K562 (cell line): Measurements from ENCODE around the gene PLXDC2. TPM values are rescaled to one million over a fixed set of nuclear protein-coding genes. Genes with fewer than 3 reads are reported as not detected.

Experiments
- ATAC-seq: fragments of 200-7000 bp; cut with Tn5 transposase; 3 replicates; pipeline ENCODE4 v1.9.1; 2020; ENCODE audit warnings: moderate library complexity
- BruUV-seq: library from RNA; stranded (reverse); fragments of 400-500 nt; replicated peaks from 2 replicates; lab custom pipeline; 2021; lab: Mats Ljungman, UMichigan
- CTCF ChIA-PET: fragments of 300-600 bp; formaldehyde crosslinking; extraction: SDS; loops from one replicate; lab custom pipeline; 2021; ENCODE audit warnings: low intra/inter-chr PET ratio; lab: Yijun Ruan, JAX
- POLR2A ChIA-PET: fragments of 300-600, 350-650 bp; sonication (Branson Sonifier 250); formaldehyde crosslinking; extraction: SDS; loops from one replicate; lab custom pipeline; 2021; ENCODE audit warnings: antibody characterized with exemption, inconsistent platforms; lab: Yijun Ruan, JAX
- DNase-seq, 4 experiments: peaks; one replicate each; pipeline versions ENCODE4 v3.0.0 to v3.0.0-alpha.2; 2011 to 2018; ENCODE audit warnings: low spot score in 3 of 4, mixed read lengths in 3 of 4; ENCODE audit errors: extremely low read depth in 1 of 4
- FAIRE-seq: peaks from 2 replicates; lab custom pipeline; 2011; peaks lifted over from hg19 to GRCh38; lab: Jason Lieb, UNC
- H2AFZ ChIP-seq: 2 replicates; pipeline ENCODE4 v1.6.0; 2011; ENCODE audit warnings: low read depth, low read length, control low read depth, inconsistent platforms
- H3K27ac ChIP-seq: fragments of 200-600 bp; 3 replicates; pipeline ENCODE4 v1.8.0; 2011; ENCODE audit warnings: low read depth, mild to moderate bottlenecking, control low read depth, inconsistent platforms, low read length, moderate library complexity, mixed read lengths; ENCODE audit errors: extremely low read depth
- H3K27me3 ChIP-seq, 2 experiments: fragments of 300-600 bp in 1 of 2; 2 replicates in 1 of 2; 3 replicates in 1 of 2; pipeline versions ENCODE4 v1.6.0 to v1.8.0; 2011; ENCODE audit warnings: inconsistent platforms in 2 of 2, low read length in 2 of 2, mild to moderate bottlenecking in 1 of 2, mixed read lengths in 1 of 2, moderate library complexity in 1 of 2; ENCODE audit not compliant: control insufficient read depth in 2 of 2, insufficient read depth in 2 of 2
- H3K36me3 ChIP-seq: fragments of 300-600 bp; 3 replicates; pipeline ENCODE4 v1.8.0; 2011; ENCODE audit warnings: mild to moderate bottlenecking, low read length, inconsistent platforms; ENCODE audit not compliant: control insufficient read depth, insufficient read depth
- H3K4me1 ChIP-seq, 2 experiments: fragments of 200-600 bp in 1 of 2; replicated peaks in 1 of 2; 2 replicates in 1 of 2; 3 replicates in 1 of 2; pipeline versions ENCODE4 v1.5.1 to v1.8.0; 2011; ENCODE audit warnings: inconsistent platforms in 2 of 2, low read length in 2 of 2, mild to moderate bottlenecking in 1 of 2, mixed read lengths in 1 of 2, moderate library complexity in 1 of 2; ENCODE audit not compliant: control insufficient read depth in 2 of 2, insufficient read depth in 2 of 2
- H3K4me2 ChIP-seq: 2 replicates; pipeline ENCODE4 v1.6.1; 2011; ENCODE audit warnings: low read length, control low read depth, inconsistent platforms, mixed read lengths; ENCODE audit not compliant: insufficient read depth
- H3K4me3 ChIP-seq: fragments of 200-600 bp; sonication (generic), shearing (Covaris generic); 2 replicates; pipeline ENCODE4 v1.5.1; 2016; ENCODE audit warnings: control low read depth, inconsistent platforms
- H3K79me2 ChIP-seq: fragments of 200-600 bp; 3 replicates; pipeline ENCODE4 v1.8.0; 2011; ENCODE audit warnings: low read length, inconsistent platforms; ENCODE audit not compliant: control insufficient read depth, insufficient read depth
- H3K9ac ChIP-seq, 2 experiments: 2 replicates each; pipeline versions ENCODE4 v1.6.0 to v1.6.1; 2011; ENCODE audit warnings: low read depth in 2 of 2, low read length in 2 of 2, control low read depth in 1 of 2, inconsistent platforms in 1 of 2, mild to moderate bottlenecking in 1 of 2, mixed read lengths in 1 of 2; ENCODE audit not compliant: insufficient read depth in 1 of 2
- H3K9me1 ChIP-seq: one replicate; pipeline ENCODE4 v1.6.0; 2011; ENCODE audit warnings: inconsistent platforms, mild to moderate bottlenecking, low read length, moderate library complexity; ENCODE audit not compliant: control insufficient read depth, insufficient read depth
- H3K9me3 ChIP-seq: replicated peaks from 2 replicates; pipeline ENCODE4 v1.5.1; 2011; ENCODE audit warnings: low read depth, low read length, inconsistent platforms; ENCODE audit not compliant: control insufficient read depth, insufficient read depth
- H4K20me1 ChIP-seq: replicated peaks from 2 replicates; pipeline ENCODE4 v1.6.1; 2011; ENCODE audit warnings: low read length, inconsistent platforms, mixed read lengths; ENCODE audit not compliant: control insufficient read depth, insufficient read depth
- ATF6 ChIP-seq: sonication (generic); formaldehyde crosslinking; IDR thresholded peaks from 2 replicates; pipeline ENCODE4 v1.4.0; 2020; ENCODE audit warnings: mild to moderate bottlenecking, missing genetic modification reagents
- BCLAF1 ChIP-seq, 2 experiments: fragments of 450-650 bp in 1 of 2; IDR thresholded peaks; 2 replicates each; pipeline ENCODE4 v1.6.1; 2011 to 2017; ENCODE audit warnings: low read depth in 2 of 2, antibody characterized with exemption in 1 of 2, borderline replicate concordance in 1 of 2, low read length in 1 of 2, mild to moderate bottlenecking in 1 of 2, mixed read lengths in 1 of 2; ENCODE audit not compliant: control insufficient read depth in 1 of 2
- GTF2B ChIP-seq: IDR thresholded peaks from 2 replicates; pipeline ENCODE4 v1.6.1; 2011; ENCODE audit not compliant: insufficient read length; ENCODE audit errors: extremely low read depth
- HDAC2 ChIP-seq: fragments of 450-650 bp; IDR thresholded peaks from 2 replicates; pipeline ENCODE4 v1.6.1; 2016; ENCODE audit warnings: mild to moderate bottlenecking
- ID3 ChIP-seq, 2 experiments: fragments of 250-450 bp in 1 of 2; fragments of 450-650 bp in 1 of 2; sonication (Bioruptor Pico) in 1 of 2; IDR thresholded peaks; 2 replicates each; pipeline versions ENCODE4 v1.6.1 to v1.8.0; 2016 to 2021; ENCODE audit warnings: mild to moderate bottlenecking in 2 of 2, moderate library complexity in 2 of 2, missing compliant biosample characterization in 1 of 2, missing genetic modification characterization in 1 of 2
- RFX5 ChIP-seq: IDR thresholded peaks from 2 replicates; pipeline ENCODE4 v1.6.1; 2011; ENCODE audit warnings: low read depth, mild to moderate bottlenecking, improper control_type of control experiment, low read length
- ZHX1 ChIP-seq: fragments of 150-350 bp; conservative IDR thresholded peaks from 2 replicates; pipeline ENCODE4 v1.6.1; 2014; ENCODE audit warnings: low read length
- ZNF184 ChIP-seq: sonication (generic); formaldehyde crosslinking; IDR thresholded peaks from 2 replicates; pipeline ENCODE4 v1.5.0; 2020; ENCODE audit warnings: missing genetic modification reagents
- ZNF274 ChIP-seq: IDR thresholded peaks from 2 replicates; pipeline ENCODE4 v1.6.1; 2011; ENCODE audit warnings: low read depth, mild to moderate bottlenecking, low read length, moderate library complexity, borderline replicate concordance
- ZNF76 ChIP-seq: fragments of 250-450 bp; sonication (Bioruptor Pico); IDR thresholded peaks from 2 replicates; pipeline ENCODE4 v1.4.0; 2020; ENCODE audit warnings: mild to moderate bottlenecking, moderate library complexity, borderline replicate concordance
- WGBS: fragments of 100-300 bp; shearing (Covaris generic); methylation state at CpG from one replicate; pipeline ENCODE4 v1.1.6; 2016; ENCODE audit warnings: low coverage, mixed read lengths; ENCODE audit not compliant: insufficient coverage; ENCODE audit errors: missing lambda C conversion rate; 5-methylcytosine and 5-hydroxymethylcytosine counted together
- in situ Hi-C: fragments of 300-500 bp; cut with MboI; formaldehyde crosslinking; loops from 4 replicates; pipeline ENCODE4 v1.15.0; 2018; ENCODE audit warnings: inconsistent platforms, mixed read lengths
- intact Hi-C: fragments of 100-400 bp; cut with micrococcal nuclease; formaldehyde crosslinking; loops from 2 replicates; pipeline ENCODE4 v1.14.2; 2022
- polyA plus RNA-seq, 8 experiments: library from polyadenylated mRNA; depleted of rRNA in 4 of 8; stranded (reverse) in 5 of 8; unstranded in 3 of 8; fragments of >200 nt; fragmentation: Nextera tagmentation in 2 of 8; fragmentation: Illumina TruSeq in 1 of 8; extraction: Ambion mirVana in 2 of 8; extraction: Trizol in 1 of 8; gene quantifications; 2 replicates each; pipeline versions ENCODE4 v1.2.1 to v1.2.3, GENCODE V29; 2011 to 2014; ENCODE audit warnings: inconsistent platforms in 1 of 8, missing spikeins in 1 of 8
- total RNA-seq, 7 experiments: library from RNA; depleted of rRNA in 6 of 7; stranded (reverse); fragments of >200 nt in 6 of 7; fragmentation: Illumina TruSeq in 2 of 7; extraction: Trizol in 2 of 7; gene quantifications; 2 replicates each; pipeline versions ENCODE4 v1.2.1 to v1.2.3, GENCODE V29; 2011 to 2021; ENCODE audit warnings: low replicate concordance in 1 of 7

Gene PLXDC2
- total and polyA plus RNA-seq, 9 of the 15 experiments (the other 6 are each of a cell fraction or from before 2014, with no cell fraction given) = 0.01 to 0.33 (median 0.10) TPM; not detected in 3

GRCh38 chr10:20166096-20166675, 350.0 kb downstream of the PLXDC2 start:
- no peak overlapping the region for H3K4me3 ChIP-seq
- no peak overlapping the region for H3K4me2 ChIP-seq
- no peak overlapping the region for H2AFZ ChIP-seq
- no peak for FAIRE-seq
- H3K4me1 ChIP-seq = no peaks in the 10 kb centered on the region
- no peaks in the 10 kb centered on the region for H3K9me1 ChIP-seq
- DNase-seq = no peak
- in situ Hi-C loops = no loop called here
- H3K36me3 ChIP-seq = no peaks in the 10 kb centered on the region
- H3K27ac ChIP-seq = no peak overlapping the region
- ChIA-PET POLR2A (no interaction called here), CTCF (no interaction called here)
- no TSS peak for BruUV-seq
- H3K79me2 ChIP-seq = no peaks in the 10 kb centered on the region
- H3K27me3 ChIP-seq = no peaks in the 10 kb centered on the region
- no peak for ATAC-seq
- intact Hi-C loops = no loop called here
- H3K9me3 ChIP-seq = no peaks in the 10 kb centered on the region; the same call in 1 of the 2 replicates
- H3K9ac ChIP-seq = no peak overlapping the region
- H4K20me1 ChIP-seq = no peaks in the 10 kb centered on the region
- 0% methylated on average over 5 of the region's 5 CpGs for WGBS
- TF ChIP-seq HDAC2 (no peak), ZNF184 (CRISPR knock-in tag) (no peak), ZNF76 (CRISPR knock-in tag) (no peak), ATF6 (CRISPR knock-in tag) (no peak), ID3 (CRISPR knock-in tag; IDR thresholded peaks at IDR 0.05) (no peak), ID3 (tag; IDR thresholded peaks at IDR 0.05) (no peak), BCLAF1 (IDR thresholded peaks at IDR 0.05; ENCODE audit: borderline replicate concordance in 1 of 2, control insufficient read depth in 1 of 2, low read depth in 2 of 2, low read length in 1 of 2) (no peak), ZHX1 (no peak), GTF2B (no peak), ZNF274 (no peak), RFX5 (no peak)
